ENCODE data around the gene HERPUD2.
"Not testable (repeated sequence)": the region's sequence is repeated elsewhere in the genome, so short reads cannot be mapped to it uniquely, and the experiment has no call there.

Gene HERPUD2

DNA sequence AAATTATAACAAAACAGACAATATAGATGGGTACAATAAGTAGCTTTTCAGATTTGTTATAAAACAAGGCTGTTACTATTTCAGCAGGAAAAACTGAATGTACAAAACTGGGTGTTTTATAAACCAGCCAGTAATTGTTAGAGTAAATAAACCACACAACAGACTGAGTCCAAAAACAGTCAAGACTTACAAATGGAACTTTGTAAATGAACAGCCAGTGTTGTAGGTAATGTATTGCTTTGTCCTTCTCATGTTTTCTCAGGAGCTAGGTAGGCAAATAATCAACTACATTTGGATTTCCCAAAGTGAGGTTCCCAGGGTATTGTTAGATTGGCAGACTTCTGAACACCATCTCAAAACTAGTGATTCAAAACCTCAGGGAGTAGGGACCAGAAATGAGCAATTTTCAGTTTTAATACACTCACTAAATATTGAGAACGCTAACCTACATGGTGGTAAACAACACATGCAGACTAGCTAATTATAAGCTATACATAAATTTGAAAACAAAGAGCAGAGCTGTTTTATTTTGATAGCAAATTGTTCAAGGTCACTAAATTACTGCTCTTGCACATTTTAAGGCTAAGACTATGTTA, 36.2 kb downstream of the HERPUD2 start:
- Histone ChIP-seq H3K9me3 (ENCODE audit: insufficient read depth, low read length) (no peaks in the 10 kb centered on the region), H3K4me3 (ENCODE audit: insufficient read depth, low read length, poor library complexity, severe bottlenecking) (no peak overlapping the region), H3K4me2 (ENCODE audit: low read depth, low read length, poor library complexity, severe bottlenecking) (no peak overlapping the region), H3K27ac (ENCODE audit: low read depth, low read length) (no peak overlapping the region), H3K9ac (ENCODE audit: low read length) (no peak overlapping the region), H2AFZ (ENCODE audit: low read depth, low read length, severe bottlenecking) (no peak overlapping the region), H4K20me1 (ENCODE audit: low read depth, low read length) (no peaks in the 10 kb centered on the region; the same call in 1 of the 2 replicates), H3K27me3 (ENCODE audit: low read length) (no peaks in the 10 kb centered on the region), H3F3A (ENCODE audit: insufficient read depth) (no peaks in the 10 kb centered on the region), H3K9me2 (replicated peaks; ENCODE audit: insufficient read depth, low read length) (no peaks in the 10 kb centered on the region), H3K79me2 (ENCODE audit: insufficient read depth, low read length) (no peaks in the 10 kb centered on the region), H3K36me3 (ENCODE audit: low read length) (0 out of 2 replicates have a peak, but pooled peaks cover 3% of the 10 kb centered on the region)
- TF ChIP-seq, protein P1, sequence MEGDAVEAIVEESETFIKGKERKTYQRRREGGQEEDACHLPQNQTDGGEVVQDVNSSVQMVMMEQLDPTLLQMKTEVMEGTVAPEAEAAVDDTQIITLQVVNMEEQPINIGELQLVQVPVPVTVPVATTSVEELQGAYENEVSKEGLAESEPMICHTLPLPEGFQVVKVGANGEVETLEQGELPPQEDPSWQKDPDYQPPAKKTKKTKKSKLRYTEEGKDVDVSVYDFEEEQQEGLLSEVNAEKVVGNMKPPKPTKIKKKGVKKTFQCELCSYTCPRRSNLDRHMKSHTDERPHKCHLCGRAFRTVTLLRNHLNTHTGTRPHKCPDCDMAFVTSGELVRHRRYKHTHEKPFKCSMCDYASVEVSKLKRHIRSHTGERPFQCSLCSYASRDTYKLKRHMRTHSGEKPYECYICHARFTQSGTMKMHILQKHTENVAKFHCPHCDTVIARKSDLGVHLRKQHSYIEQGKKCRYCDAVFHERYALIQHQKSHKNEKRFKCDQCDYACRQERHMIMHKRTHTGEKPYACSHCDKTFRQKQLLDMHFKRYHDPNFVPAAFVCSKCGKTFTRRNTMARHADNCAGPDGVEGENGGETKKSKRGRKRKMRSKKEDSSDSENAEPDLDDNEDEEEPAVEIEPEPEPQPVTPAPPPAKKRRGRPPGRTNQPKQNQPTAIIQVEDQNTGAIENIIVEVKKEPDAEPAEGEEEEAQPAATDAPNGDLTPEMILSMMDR (IDR thresholded peaks at IDR 0.05; ENCODE audit: insufficient read depth, low read length, poor library complexity, severe bottlenecking) = no peak
- TF ChIP-seq EZH2phosphoT487 (conservative IDR thresholded peaks at IDR 0.05; ENCODE audit: low read length) = no peak

DNA sequence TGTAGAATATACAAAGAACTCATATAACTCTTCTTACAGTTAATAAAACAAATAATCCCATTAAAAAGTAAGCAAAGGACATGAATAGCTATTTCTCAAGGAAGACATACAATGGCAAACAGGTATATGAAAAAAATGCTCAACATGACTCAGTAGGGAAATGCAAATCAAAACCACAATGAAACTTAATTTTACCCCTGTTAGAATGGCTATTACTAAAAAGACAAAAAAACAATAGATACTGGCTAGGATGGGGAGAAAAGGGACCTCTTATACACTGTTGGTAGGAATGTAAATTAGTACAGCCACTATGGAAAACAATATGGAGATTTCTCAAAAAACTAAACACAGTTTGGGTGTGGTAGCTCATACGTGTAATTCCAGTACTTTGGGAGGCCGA, 37.8 kb downstream of the HERPUD2 start:
- H3K79me2 ChIP-seq (ENCODE audit: insufficient read depth, low read length) = no peaks in the 10 kb centered on the region
- peaks cover 13% of the 10 kb centered on the region; the same call in 1 of the 2 replicates for H3K9me3 ChIP-seq (ENCODE audit: insufficient read depth, low read length)
- H3K36me3 ChIP-seq (ENCODE audit: low read length) = peaks cover 8% of the 10 kb centered on the region
- no peak overlapping the region for H3K27ac ChIP-seq (ENCODE audit: low read depth, low read length)
- H3K4me2 ChIP-seq (ENCODE audit: low read depth, low read length, poor library complexity, severe bottlenecking) = no peak overlapping the region
- no peak overlapping the region for H3K4me3 ChIP-seq (ENCODE audit: insufficient read depth, low read length, poor library complexity, severe bottlenecking)
- no peaks in the 10 kb centered on the region for H3K9me2 ChIP-seq (replicated peaks; ENCODE audit: insufficient read depth, low read length)
- no peaks in the 10 kb centered on the region; the same call in 1 of the 2 replicates for H4K20me1 ChIP-seq (ENCODE audit: low read depth, low read length)
- no peaks in the 10 kb centered on the region for H3K27me3 ChIP-seq (ENCODE audit: low read length)
- H3F3A ChIP-seq (ENCODE audit: insufficient read depth) = no peaks in the 10 kb centered on the region
- H3K9ac ChIP-seq (ENCODE audit: low read length) = no peak overlapping the region
- H2AFZ ChIP-seq (ENCODE audit: low read depth, low read length, severe bottlenecking) = no peak overlapping the region
- TF ChIP-seq, protein P1 (IDR thresholded peaks at IDR 0.05; ENCODE audit: insufficient read depth, low read length, poor library complexity, severe bottlenecking) = no peak
- no peak for TF ChIP-seq EZH2phosphoT487 (conservative IDR thresholded peaks at IDR 0.05; ENCODE audit: low read length)

DNA sequence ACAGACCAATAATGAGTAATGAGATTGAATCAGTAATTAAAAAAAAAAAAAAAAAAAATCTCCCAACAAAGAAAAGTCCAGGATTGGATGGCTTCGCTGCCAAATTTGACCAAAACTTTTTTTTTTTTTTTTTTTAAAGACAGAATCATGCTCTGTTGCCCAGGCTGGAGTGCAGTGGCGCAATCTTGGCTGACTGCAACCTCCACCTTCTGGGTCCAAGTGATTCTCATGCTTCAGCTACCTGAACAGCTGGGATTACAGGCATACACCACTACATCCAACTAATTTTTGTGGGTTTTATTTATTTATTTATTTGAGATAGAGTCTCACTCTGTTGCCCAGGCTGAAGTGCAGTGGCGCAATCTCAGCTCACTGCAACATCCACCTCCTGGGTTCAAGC, 40.4 kb downstream of the HERPUD2 start:
- not testable (repeated sequence) for H3K27me3 ChIP-seq (ENCODE audit: low read length); H3K9me2 ChIP-seq (replicated peaks; ENCODE audit: insufficient read depth, low read length); H3K4me2 ChIP-seq (ENCODE audit: low read depth, low read length, poor library complexity, severe bottlenecking); H3K4me3 ChIP-seq (ENCODE audit: insufficient read depth, low read length, poor library complexity, severe bottlenecking); H4K20me1 ChIP-seq (ENCODE audit: low read depth, low read length); H3K27ac ChIP-seq (ENCODE audit: low read depth, low read length); H3K36me3 ChIP-seq (ENCODE audit: low read length); H3K9ac ChIP-seq (ENCODE audit: low read length); H3K79me2 ChIP-seq (ENCODE audit: insufficient read depth, low read length); H2AFZ ChIP-seq (ENCODE audit: low read depth, low read length, severe bottlenecking); H3F3A ChIP-seq (ENCODE audit: insufficient read depth)
- H3K9me3 ChIP-seq (ENCODE audit: insufficient read depth, low read length) = peaks cover 14% of the 10 kb centered on the region; the same call in 1 of the 2 replicates

DNA sequence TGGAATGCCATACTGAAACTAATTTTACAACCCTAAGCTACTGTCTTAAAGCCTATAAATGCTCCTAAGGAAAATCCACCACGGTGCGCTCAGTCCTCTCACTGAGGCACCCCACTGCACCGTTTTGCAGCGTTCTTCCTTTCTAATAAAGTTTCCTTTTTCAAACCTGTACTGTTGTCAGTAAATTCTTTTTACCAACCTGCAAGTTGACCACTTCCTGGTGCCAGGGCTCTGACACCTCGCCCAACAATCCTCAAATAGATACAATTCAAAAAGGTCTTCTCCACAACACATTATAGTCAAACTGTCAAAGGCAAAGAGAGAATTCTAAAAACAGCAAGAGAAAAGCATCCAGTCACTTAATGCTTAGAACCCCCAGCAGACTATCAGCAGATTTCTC, 42.8 kb downstream of the HERPUD2 start:
- Histone ChIP-seq H3F3A (ENCODE audit: insufficient read depth) (no peaks in the 10 kb centered on the region), H3K27ac (ENCODE audit: low read depth, low read length) (no peak overlapping the region), H3K9me3 (ENCODE audit: insufficient read depth, low read length) (peaks cover 14% of the 10 kb centered on the region; the same call in 1 of the 2 replicates), H3K4me3 (ENCODE audit: insufficient read depth, low read length, poor library complexity, severe bottlenecking) (no peak overlapping the region), H3K79me2 (ENCODE audit: insufficient read depth, low read length) (no peaks in the 10 kb centered on the region), H3K4me2 (ENCODE audit: low read depth, low read length, poor library complexity, severe bottlenecking) (no peak overlapping the region), H2AFZ (ENCODE audit: low read depth, low read length, severe bottlenecking) (no peak overlapping the region), H3K36me3 (ENCODE audit: low read length) (peaks cover 5% of the 10 kb centered on the region), H4K20me1 (ENCODE audit: low read depth, low read length) (no peaks in the 10 kb centered on the region; the same call in 1 of the 2 replicates), H3K27me3 (ENCODE audit: low read length) (no peaks in the 10 kb centered on the region), H3K9me2 (replicated peaks; ENCODE audit: insufficient read depth, low read length) (no peaks in the 10 kb centered on the region), H3K9ac (ENCODE audit: low read length) (no peak overlapping the region)
- no peak for TF ChIP-seq EZH2phosphoT487 (conservative IDR thresholded peaks at IDR 0.05; ENCODE audit: low read length)
- TF ChIP-seq, protein P1 (IDR thresholded peaks at IDR 0.05; ENCODE audit: insufficient read depth, low read length, poor library complexity, severe bottlenecking) = no peak
